ENCODE results near the gene C2CD5. TPM values are rescaled to one million over a fixed set of nuclear protein-coding genes. Genes with fewer than 3 reads are reported as not detected.

Gene C2CD5
- total RNA-seq, 2 donors from 2014 or later: 10.9 to 15.1 TPM

- no peaks in the 10 kb centered on the region for H3K27me3 ChIP-seq
- no peak overlapping the region for H3K27ac ChIP-seq
- H3K9me3 ChIP-seq: no peaks in the 10 kb centered on the region
- peaks cover 12% of the 10 kb centered on the region for H3K36me3 ChIP-seq
- H3K4me3 ChIP-seq: no peak overlapping the region
- H3K4me1 ChIP-seq: no peaks in the 10 kb centered on the region
- no peak for DNase-seq (ENCODE audit: low spot score)
- TF ChIP-seq CTCF (IDR thresholded peaks at IDR 0.05): peak in 1 of 2 donors; percentile 54
Measured at GRCh38 chr12:22529281-22530060, 14.9 kb downstream of the C2CD5 start.

- Histone ChIP-seq H3K9me3 (no peaks in the 10 kb centered on the region), H3K27me3 (no peaks in the 10 kb centered on the region), H3K4me3 (no peak overlapping the region), H3K4me1 (no peaks in the 10 kb centered on the region), H3K27ac (no peak overlapping the region), H3K36me3 (peaks cover 5% of the 10 kb centered on the region)
- no peak for TF ChIP-seq CTCF (IDR thresholded peaks at IDR 0.05)
- DNase-seq (ENCODE audit: low spot score): no peak
Measured at GRCh38 chr12:22527999-22528398, 16.3 kb downstream of the C2CD5 start.

GRCh38 chr12:22526836-22527235 lies 17.5 kb downstream of the C2CD5 start:
- Histone ChIP-seq H3K36me3 (peaks cover 9% of the 10 kb centered on the region), H3K9me3 (no peaks in the 10 kb centered on the region), H3K27me3 (no peaks in the 10 kb centered on the region), H3K4me1 (no peaks in the 10 kb centered on the region), H3K27ac (no peak overlapping the region), H3K4me3 (no peak overlapping the region)
- TF ChIP-seq CTCF (IDR thresholded peaks at IDR 0.05): no peak
- no peak for DNase-seq (ENCODE audit: low spot score)

- H3K27ac ChIP-seq: no peak overlapping the region
- no peaks in the 10 kb centered on the region for H3K9me3 ChIP-seq
- peaks cover 9% of the 10 kb centered on the region for H3K36me3 ChIP-seq
- no peak for TF ChIP-seq CTCF (IDR thresholded peaks at IDR 0.05)
- no peak for DNase-seq (ENCODE audit: low spot score)
- H3K4me3 ChIP-seq: no peak overlapping the region
- H3K4me1 ChIP-seq: no peaks in the 10 kb centered on the region
- H3K27me3 ChIP-seq: no peaks in the 10 kb centered on the region
Measured at GRCh38 chr12:22525426-22525825, 18.9 kb downstream of the C2CD5 start.

- peaks cover 0 to 4% of the 10 kb centered on the region in 2 donors for H3K4me1 ChIP-seq
- no peaks in the 10 kb centered on the region for H3K9me3 ChIP-seq
- no peaks in the 10 kb centered on the region for H3K27me3 ChIP-seq
- DNase-seq (ENCODE audit: low spot score): no peak
- H3K36me3 ChIP-seq: peaks cover 9% of the 10 kb centered on the region
- H3K27ac ChIP-seq: no peak overlapping the region
- no peak overlapping the region for H3K4me3 ChIP-seq
- TF ChIP-seq CTCF (IDR thresholded peaks at IDR 0.05): no peak
Measured at GRCh38 chr12:22518998-22519397, 25.3 kb downstream of the C2CD5 start.
